ENCODE results near the gene HP1BP3. TPM values are rescaled to one million over a fixed set of nuclear protein-coding genes. Genes with fewer than 3 reads are reported as not detected.

Gene HP1BP3
- 100 to 1,000 TPM; 153 to 294 (median 168) TPM for total RNA-seq

GRCh38 chr1:20787029-20787839 is at the start of gene HP1BP3:
HP1BP3 (minus strand) TSS chr1:20787307; CDS start chr1:20780440, 6,867 bp downstream.
- TF ChIP-seq POLR2A (IDR thresholded peaks at IDR 0.05): peak in 1 of 2 donors; percentile 53
- peak in 1 of 3 donors; percentile 22 for TF ChIP-seq POLR2AphosphoS5 (IDR thresholded peaks at IDR 0.05)
- TF ChIP-seq, protein P1, sequence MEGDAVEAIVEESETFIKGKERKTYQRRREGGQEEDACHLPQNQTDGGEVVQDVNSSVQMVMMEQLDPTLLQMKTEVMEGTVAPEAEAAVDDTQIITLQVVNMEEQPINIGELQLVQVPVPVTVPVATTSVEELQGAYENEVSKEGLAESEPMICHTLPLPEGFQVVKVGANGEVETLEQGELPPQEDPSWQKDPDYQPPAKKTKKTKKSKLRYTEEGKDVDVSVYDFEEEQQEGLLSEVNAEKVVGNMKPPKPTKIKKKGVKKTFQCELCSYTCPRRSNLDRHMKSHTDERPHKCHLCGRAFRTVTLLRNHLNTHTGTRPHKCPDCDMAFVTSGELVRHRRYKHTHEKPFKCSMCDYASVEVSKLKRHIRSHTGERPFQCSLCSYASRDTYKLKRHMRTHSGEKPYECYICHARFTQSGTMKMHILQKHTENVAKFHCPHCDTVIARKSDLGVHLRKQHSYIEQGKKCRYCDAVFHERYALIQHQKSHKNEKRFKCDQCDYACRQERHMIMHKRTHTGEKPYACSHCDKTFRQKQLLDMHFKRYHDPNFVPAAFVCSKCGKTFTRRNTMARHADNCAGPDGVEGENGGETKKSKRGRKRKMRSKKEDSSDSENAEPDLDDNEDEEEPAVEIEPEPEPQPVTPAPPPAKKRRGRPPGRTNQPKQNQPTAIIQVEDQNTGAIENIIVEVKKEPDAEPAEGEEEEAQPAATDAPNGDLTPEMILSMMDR (IDR thresholded peaks at IDR 0.05): no peak
- no peaks in the 10 kb centered on the region for H3K9me3 ChIP-seq
- H3K27ac ChIP-seq: peak within 1 kb of the TSS; percentile 99
- H3K36me3 ChIP-seq: no peaks in the 10 kb centered on the region
- no peak for DNase-seq (ENCODE audit: low spot score in 2 of 2)
- H3K4me3 ChIP-seq: peak within 1 kb of the TSS; percentile 70
- H3K4me1 ChIP-seq: peaks cover 34% of the 10 kb centered on the region
- 0% methylated on average over 41 of the region's 99 CpGs for WGBS
- H3K27me3 ChIP-seq: no peaks in the 10 kb centered on the region

DNA sequence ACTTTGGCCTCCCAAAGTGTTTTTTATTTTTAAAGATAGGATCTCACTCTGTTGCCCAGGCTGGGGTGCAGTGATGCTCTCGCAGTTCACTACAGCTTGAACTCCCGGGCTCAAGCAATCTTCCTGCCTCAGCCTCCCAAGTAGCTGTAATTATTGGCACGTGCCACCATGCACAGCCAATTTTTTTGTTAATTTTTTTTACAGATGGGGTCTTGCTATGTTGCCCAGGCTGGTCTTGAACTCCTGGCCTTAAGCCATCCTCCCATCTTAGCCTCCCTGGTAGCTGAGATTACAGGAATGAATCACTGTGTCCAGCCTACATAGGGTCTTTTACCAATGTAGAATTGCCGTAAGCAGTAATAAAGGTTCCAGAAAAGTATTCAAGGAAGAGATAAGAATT is 49.1 kb upstream of the HP1BP3 start:
- no peak overlapping the region for H3K4me3 ChIP-seq
- no peaks in the 10 kb centered on the region for H3K4me1 ChIP-seq
- 95% methylated on average over 4 of the region's 4 CpGs for WGBS
- H3K36me3 ChIP-seq: peaks cover 20% of the 10 kb centered on the region
- H3K27me3 ChIP-seq: no peaks in the 10 kb centered on the region
- H3K9me3 ChIP-seq: no peaks in the 10 kb centered on the region
- TF ChIP-seq POLR2A (IDR thresholded peaks at IDR 0.05) (no peak), POLR2AphosphoS5 (IDR thresholded peaks at IDR 0.05) (no peak), EP300 (IDR thresholded peaks at IDR 0.05) (no peak)
- TF ChIP-seq, protein P1 (IDR thresholded peaks at IDR 0.05): no peak
- no peak for DNase-seq (ENCODE audit: low spot score in 2 of 2)
- no peak overlapping the region for H3K27ac ChIP-seq

GRCh38 chr1:20834780-20835179 is 47.7 kb upstream of the HP1BP3 start:
- Histone ChIP-seq H3K27ac (no peak overlapping the region), H3K4me3 (no peak overlapping the region), H3K27me3 (no peaks in the 10 kb centered on the region), H3K9me3 (no peaks in the 10 kb centered on the region), H3K36me3 (peaks cover 19% of the 10 kb centered on the region), H3K4me1 (no peaks in the 10 kb centered on the region)
- DNase-seq (ENCODE audit: low spot score in 2 of 2): no peak
- no peak for TF ChIP-seq POLR2A (IDR thresholded peaks at IDR 0.05)
- no peak for TF ChIP-seq EP300 (IDR thresholded peaks at IDR 0.05)
- TF ChIP-seq POLR2AphosphoS5 (IDR thresholded peaks at IDR 0.05): no peak
- TF ChIP-seq, protein P1 (IDR thresholded peaks at IDR 0.05): no peak

DNA sequence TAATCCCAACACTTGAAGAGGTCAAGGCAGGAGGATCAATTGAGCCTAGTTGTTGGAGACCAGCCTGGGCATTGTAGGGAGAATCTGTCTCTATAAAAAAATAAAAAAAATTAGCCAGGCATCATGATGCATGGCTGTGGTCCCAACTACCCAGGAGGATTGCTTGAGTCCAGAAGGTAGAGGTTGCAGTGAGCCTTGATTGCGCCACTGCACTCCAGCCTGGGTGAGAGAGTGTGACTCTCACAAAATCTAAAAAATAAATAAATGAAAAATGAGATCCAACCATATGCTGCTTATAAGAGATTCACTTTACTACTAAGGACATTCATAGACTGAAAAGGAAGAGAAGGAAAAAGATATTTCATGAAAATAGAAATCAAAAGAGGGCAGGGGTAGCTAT is 47.1 kb upstream of the HP1BP3 start:
- no peaks in the 10 kb centered on the region for H3K4me1 ChIP-seq

GRCh38 chr1:20830378-20830777 is 43.3 kb upstream of the HP1BP3 start:
- H3K4me1 ChIP-seq: no peaks in the 10 kb centered on the region

More for the DNA sequence above, 47.1 kb upstream of the HP1BP3 start:
- TF ChIP-seq, protein P1 (IDR thresholded peaks at IDR 0.05): no peak
- TF ChIP-seq POLR2AphosphoS5 (IDR thresholded peaks at IDR 0.05) (no peak), POLR2A (IDR thresholded peaks at IDR 0.05) (no peak), EP300 (IDR thresholded peaks at IDR 0.05) (no peak)
- 100% methylated on average over 1 of the region's 1 CpG for WGBS
- Histone ChIP-seq H3K36me3 (peaks cover 13% of the 10 kb centered on the region), H3K27ac (no peak overlapping the region), H3K4me3 (no peak overlapping the region), H3K27me3 (no peaks in the 10 kb centered on the region), H3K9me3 (no peaks in the 10 kb centered on the region)
- DNase-seq (ENCODE audit: low spot score in 2 of 2): no peak

More at GRCh38 chr1:20830378-20830777, 43.3 kb upstream of the HP1BP3 start:
- WGBS: 93% methylated on average over 2 of the region's 2 CpGs
- Histone ChIP-seq H3K27me3 (no peaks in the 10 kb centered on the region), H3K36me3 (peaks cover 22% of the 10 kb centered on the region), H3K27ac (no peak overlapping the region), H3K9me3 (no peaks in the 10 kb centered on the region), H3K4me3 (no peak overlapping the region)
- TF ChIP-seq EP300 (IDR thresholded peaks at IDR 0.05) (no peak), POLR2AphosphoS5 (IDR thresholded peaks at IDR 0.05) (no peak), POLR2A (IDR thresholded peaks at IDR 0.05) (no peak)
- TF ChIP-seq, protein P1 (IDR thresholded peaks at IDR 0.05): no peak
- DNase-seq (ENCODE audit: low spot score in 2 of 2): no peak

Data from suprapubic skin (tissue), 4 donors.